Astrocyte (in vitro differentiated cells and primary cell): ENCODE data around the gene FSTL5. TPM values are rescaled to one million over a fixed set of nuclear protein-coding genes. Genes with fewer than 3 reads are reported as not detected.

ENCODE experiments used
- DNase-seq: peaks from one replicate; pipeline ENCODE4 v3.0.0-alpha.2; 2010; ENCODE audit warnings: low read depth
- FAIRE-seq: peaks from 2 replicates; lab custom pipeline; 2011; peaks lifted over from hg19 to GRCh38; lab: Jason Lieb, UNC
- H2AFZ ChIP-seq: 2 replicates; pipeline ENCODE4 v1.6.0; 2012; ENCODE audit warnings: low read depth, low read length, inconsistent platforms
- H3K27ac ChIP-seq: 2 replicates; pipeline ENCODE4 v1.5.1; 2011; ENCODE audit warnings: low read depth, low read length, inconsistent platforms
- H3K27me3 ChIP-seq: 2 replicates; pipeline ENCODE4 v1.6.0; 2011; ENCODE audit warnings: low read length, inconsistent platforms; ENCODE audit not compliant: insufficient read depth
- H3K36me3 ChIP-seq: 2 replicates; pipeline ENCODE4 v1.5.1; 2011; ENCODE audit warnings: low read length, inconsistent platforms; ENCODE audit not compliant: insufficient read depth
- H3K4me1 ChIP-seq: 2 replicates; pipeline ENCODE4 v1.5.1; 2011; ENCODE audit warnings: low read length, inconsistent platforms; ENCODE audit not compliant: insufficient read depth
- H3K4me2 ChIP-seq: 2 replicates; pipeline ENCODE4 v1.6.0; 2012; ENCODE audit warnings: low read length, inconsistent platforms
- H3K4me3 ChIP-seq: 2 replicates; pipeline ENCODE4 v1.5.1; 2011; ENCODE audit warnings: low read depth, mild to moderate bottlenecking, low read length, inconsistent platforms; ENCODE audit not compliant: insufficient read depth
- H3K79me2 ChIP-seq: 2 replicates; pipeline ENCODE4 v1.6.0; 2012; ENCODE audit warnings: mild to moderate bottlenecking, low read length, inconsistent platforms; ENCODE audit not compliant: insufficient read depth
- H3K9ac ChIP-seq: 2 replicates; pipeline ENCODE4 v1.6.0; 2012; ENCODE audit warnings: mild to moderate bottlenecking, low read length, inconsistent platforms
- H3K9me3 ChIP-seq: 2 replicates; pipeline ENCODE4 v1.5.1; 2012; ENCODE audit warnings: low read depth, mild to moderate bottlenecking, low read length, inconsistent platforms; ENCODE audit not compliant: insufficient read depth
- H4K20me1 ChIP-seq: 2 replicates; pipeline ENCODE4 v1.6.0; 2012; ENCODE audit warnings: low read length, inconsistent platforms; ENCODE audit not compliant: insufficient read depth
- H3K27ac Mint-ChIP-seq: one replicate; pipeline ENCODE4 v1.8.0; 2021; ENCODE audit warnings: mild to moderate bottlenecking, mixed read lengths; ENCODE audit not compliant: unreplicated experiment
- H3K27me3 Mint-ChIP-seq: one replicate; pipeline ENCODE4 v1.8.0; 2021; ENCODE audit warnings: low read depth, mixed read lengths; ENCODE audit not compliant: unreplicated experiment
- H3K36me3 Mint-ChIP-seq: one replicate; pipeline ENCODE4 v1.8.0; 2021; ENCODE audit warnings: low read depth, mixed read lengths; ENCODE audit not compliant: unreplicated experiment
- H3K4me1 Mint-ChIP-seq: one replicate; pipeline ENCODE4 v1.8.0; 2021; ENCODE audit warnings: low read depth, mixed read lengths; ENCODE audit not compliant: unreplicated experiment
- H3K4me3 Mint-ChIP-seq: one replicate; pipeline ENCODE4 v1.8.0; 2021; ENCODE audit warnings: mild to moderate bottlenecking, moderate library complexity, mixed read lengths; ENCODE audit not compliant: unreplicated experiment
- H3K9me3 Mint-ChIP-seq: one replicate; pipeline ENCODE4 v1.8.0; 2021; ENCODE audit warnings: mild to moderate bottlenecking, mixed read lengths; ENCODE audit not compliant: unreplicated experiment
- CTCF ChIP-seq: IDR thresholded peaks from 2 replicates; pipeline ENCODE4 v1.5.1; 2011; ENCODE audit warnings: low read depth, mild to moderate bottlenecking, inconsistent platforms, low read length, moderate library complexity; ENCODE audit not compliant: insufficient read depth
- EZH2 ChIP-seq: IDR thresholded peaks from 2 replicates; pipeline ENCODE4 v1.6.1; 2012; ENCODE audit warnings: mild to moderate bottlenecking, low read length, inconsistent platforms; ENCODE audit not compliant: insufficient read depth
- total RNA-seq: library from RNA; stranded (reverse); gene quantifications from 2 replicates; pipeline ENCODE4 v1.2.1, GENCODE V29; 2021

Gene FSTL5
- total RNA-seq, 1 donor from 2014 or later: 0.43 TPM

- H3K27ac Mint-ChIP-seq: no peak overlapping the region
- Histone ChIP-seq H3K79me2 (no peaks in the 10 kb centered on the region), H4K20me1 (no peaks in the 10 kb centered on the region), H3K9me3 (no peaks in the 10 kb centered on the region), H3K4me2 (no peak overlapping the region), H2AFZ (no peak overlapping the region), H3K9ac (no peak overlapping the region), H3K4me1 (no peaks in the 10 kb centered on the region), H3K27ac (no peak overlapping the region), H3K27me3 (no peaks in the 10 kb centered on the region), H3K4me3 (no peak overlapping the region), H3K36me3 (no peaks in the 10 kb centered on the region)
- TF ChIP-seq EZH2: no peak
- TF ChIP-seq CTCF: no peak
- H3K4me1 Mint-ChIP-seq: no peaks in the 10 kb centered on the region
- H3K36me3 Mint-ChIP-seq: no peaks in the 10 kb centered on the region
- no peak for DNase-seq
- no peaks in the 10 kb centered on the region for H3K27me3 Mint-ChIP-seq
- no peaks in the 10 kb centered on the region for H3K9me3 Mint-ChIP-seq
- FAIRE-seq: no peak
- no peak overlapping the region for H3K4me3 Mint-ChIP-seq
Measured at GRCh38 chr4:162140051-162140683, 23.6 kb downstream of the FSTL5 start.

DNA sequence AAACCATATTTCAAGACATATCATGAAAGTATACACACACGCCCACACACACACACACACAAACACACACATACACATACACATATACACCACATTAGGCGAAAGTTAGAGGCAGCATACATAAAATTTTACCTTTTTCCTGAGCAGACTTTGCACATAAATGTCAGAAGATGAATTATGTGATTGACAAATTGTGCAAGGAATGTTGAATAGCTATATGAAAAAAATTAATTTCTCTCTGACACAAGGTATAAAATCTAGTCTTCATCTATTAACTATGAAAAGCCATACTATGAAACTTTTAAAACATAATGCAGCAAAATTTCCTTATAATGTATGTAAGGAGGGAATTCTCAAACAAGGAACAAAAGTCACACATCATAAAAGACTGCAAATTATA, 24.4 kb downstream of the FSTL5 start:
- Histone ChIP-seq H3K4me2 (no peak overlapping the region), H3K4me1 (no peaks in the 10 kb centered on the region), H3K4me3 (no peak overlapping the region), H3K9ac (no peak overlapping the region), H2AFZ (no peak overlapping the region), H3K27ac (no peak overlapping the region), H3K79me2 (no peaks in the 10 kb centered on the region), H3K36me3 (no peaks in the 10 kb centered on the region), H3K27me3 (no peaks in the 10 kb centered on the region), H4K20me1 (no peaks in the 10 kb centered on the region), H3K9me3 (no peaks in the 10 kb centered on the region)
- no peaks in the 10 kb centered on the region for H3K36me3 Mint-ChIP-seq
- no peak overlapping the region for H3K27ac Mint-ChIP-seq
- H3K27me3 Mint-ChIP-seq: no peaks in the 10 kb centered on the region
- H3K4me3 Mint-ChIP-seq: no peak overlapping the region
- H3K9me3 Mint-ChIP-seq: no peaks in the 10 kb centered on the region
- no peaks in the 10 kb centered on the region for H3K4me1 Mint-ChIP-seq
- DNase-seq: no peak
- TF ChIP-seq EZH2 (no peak), CTCF (no peak)
- no peak for FAIRE-seq

DNA sequence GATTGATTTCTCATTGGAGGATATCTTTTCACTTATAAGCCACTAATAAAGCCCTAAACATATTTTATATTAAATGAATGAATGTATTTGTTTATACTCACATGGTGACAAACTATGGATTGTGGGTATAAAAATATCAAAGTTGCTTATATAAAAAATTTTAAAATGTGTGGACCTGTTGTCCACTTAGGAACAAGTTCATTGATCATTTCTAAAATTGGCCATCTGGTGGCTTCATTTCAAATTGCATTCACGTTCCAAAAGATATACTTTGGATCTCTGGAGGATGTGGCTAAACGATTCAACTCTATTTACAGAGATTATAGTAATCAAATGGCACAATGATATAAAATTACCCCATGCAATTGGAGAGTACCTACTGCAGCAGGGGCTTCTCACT, 32.5 kb downstream of the FSTL5 start:
- Histone ChIP-seq H3K36me3 (no peaks in the 10 kb centered on the region), H2AFZ (no peak overlapping the region), H4K20me1 (no peaks in the 10 kb centered on the region), H3K27ac (no peak overlapping the region), H3K9ac (no peak overlapping the region), H3K4me1 (no peaks in the 10 kb centered on the region), H3K79me2 (no peaks in the 10 kb centered on the region), H3K27me3 (no peaks in the 10 kb centered on the region), H3K9me3 (no peaks in the 10 kb centered on the region), H3K4me3 (no peak overlapping the region), H3K4me2 (no peak overlapping the region)
- H3K4me3 Mint-ChIP-seq: no peak overlapping the region
- no peaks in the 10 kb centered on the region for H3K9me3 Mint-ChIP-seq
- no peak for DNase-seq
- FAIRE-seq: no peak
- TF ChIP-seq EZH2: no peak
- peak; percentile 32 for TF ChIP-seq CTCF
- no peaks in the 10 kb centered on the region for H3K4me1 Mint-ChIP-seq
- no peaks in the 10 kb centered on the region for H3K36me3 Mint-ChIP-seq
- H3K27ac Mint-ChIP-seq: no peak overlapping the region
- H3K27me3 Mint-ChIP-seq: no peaks in the 10 kb centered on the region
